ENCODE data around the gene STX3. TPM values are rescaled to one million over a fixed set of nuclear protein-coding genes. Genes with fewer than 3 reads are reported as not detected.

Gene STX3
- total and polyA plus RNA-seq, 2 of the 4 experiments (the other 2 are of a cell fraction), result 5.0 to 5.4 TPM

DNA sequence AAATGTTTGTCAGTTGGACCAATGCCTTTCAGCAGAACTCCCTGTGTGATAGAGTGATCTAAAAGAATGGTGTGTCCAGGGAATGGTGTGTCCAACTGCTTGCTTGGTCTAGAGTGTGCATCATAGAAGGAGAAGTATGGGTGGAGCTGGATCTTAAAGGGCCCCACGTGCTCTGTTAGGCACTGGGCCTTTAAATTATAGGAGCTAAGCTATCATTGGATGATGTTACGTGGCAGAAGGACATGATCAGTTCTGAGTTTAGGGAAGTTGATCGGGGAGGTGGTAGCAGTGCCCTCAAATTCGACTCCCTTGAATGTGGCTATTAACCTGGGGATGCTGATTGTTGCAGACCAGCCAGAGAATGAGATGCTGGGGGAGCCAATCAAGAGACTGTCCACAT lies 16.4 kb downstream of the STX3 start:
- no peak overlapping the region for H2BK20ac ChIP-seq (ENCODE audit: low read depth, low read length)
- POLR2A ChIA-PET (ENCODE audit: unreplicated experiment), result no interaction called here
- no peak for ATAC-seq (ENCODE audit: low read depth)

More for the DNA sequence above, 16.4 kb downstream of the STX3 start:
- dilution Hi-C loops (cut with HindIII; ENCODE audit: low sequenced_read_pairs, unreplicated experiment), result no loop called here
- Histone ChIP-seq H3K27ac (ENCODE audit: insufficient read depth, low read length) (no peak overlapping the region), H3K9me3 (ENCODE audit: control insufficient read depth, insufficient read depth, low read length) (no peaks in the 10 kb centered on the region), H3K79me1 (ENCODE audit: low read depth in 1 of 2, low read length in 2 of 2) (peaks cover 27 to 31% of the 10 kb centered on the region in 2 experiments), H3K14ac (replicated peaks; ENCODE audit: low read depth, low read length) (no peak overlapping the region), H4K20me1 (ENCODE audit: insufficient read depth, low read length) (peaks cover 22% of the 10 kb centered on the region; the same call in 1 of the 2 replicates), H2AFZ (replicated peaks; ENCODE audit: low read length, poor library complexity) (no peak overlapping the region), H3K4me2 (ENCODE audit: low read depth, low read length) (no peak overlapping the region), H2AK5ac (ENCODE audit: low read depth, low read length) (no peak overlapping the region), H2BK15ac (ENCODE audit: low read depth, low read length) (no peak overlapping the region), H4K5ac (ENCODE audit: low read depth, low read length) (no peak overlapping the region), H3K18ac (ENCODE audit: low read depth, low read length) (no peak overlapping the region), H3K23ac (ENCODE audit: low read depth, low read length) (no peak overlapping the region), H3K4me3 (ENCODE audit: insufficient read depth, low read depth, low read length) (no peak overlapping the region), H3K9me1 (ENCODE audit: insufficient read depth, low read length) (0 out of 2 replicates have a peak, but pooled peaks cover 3% of the 10 kb centered on the region), H4K8ac (ENCODE audit: low read depth in 2 of 2, low read length in 2 of 2) (no peak overlapping the region), H3K36me3 (ENCODE audit: control insufficient read depth, insufficient read depth, low read length) (no peaks in the 10 kb centered on the region; the same call in 1 of the 2 replicates), H3K4me1 (ENCODE audit: control insufficient read depth, insufficient read depth, low read length) (peaks cover 1% of the 10 kb centered on the region; the same call in 1 of the 2 replicates), H4K91ac (ENCODE audit: insufficient read depth, low read depth, low read length) (no peak overlapping the region), H2BK5ac (ENCODE audit: low read depth, low read length, poor library complexity, severe bottlenecking) (no peak overlapping the region), H2AK9ac (replicated peaks; ENCODE audit: low read depth, low read length, poor library complexity) (no peak overlapping the region), H3K9ac (ENCODE audit: low read depth, low read length) (no peak overlapping the region), H3K56ac (ENCODE audit: extremely low read depth, insufficient read depth, low read length) (no peak overlapping the region), H3K27me3 (ENCODE audit: control insufficient read depth, insufficient read depth, low read length) (no peaks in the 10 kb centered on the region), H2BK120ac (ENCODE audit: low read depth, low read length) (no peak overlapping the region), H3K4ac (ENCODE audit: low read depth, low read length) (no peak overlapping the region)
- in situ Hi-C loops (cut with MboI; ENCODE audit: low sequenced_read_pairs), result no loop called here
- intact Hi-C loops (cut with micrococcal nuclease), result no loop called here
- no peak for DNase-seq
- CTCF ChIA-PET, result no interaction called here
- WGBS, 2 experiments (ENCODE audit: extremely low coverage in 2 of 2, insufficient read length in 1 of 2), result 67% methylated on average over 2 of the region's 4 CpGs; no CpG with 5 or more reads in 1 of the 2 experiments
- no peak for TF ChIP-seq RCOR1 (IDR thresholded peaks at IDR 0.05; ENCODE audit: insufficient replicate concordance, low read length)
- BruUV-seq (replicated peaks), result no TSS peak
